Measurements from ENCODE around the gene ZSCAN30.

Gene ZSCAN30

GRCh38 chr18:35290094-35290735, at the start of gene ZSCAN30:
ZSCAN30 (minus strand) TSS chr18:35290229; CDS start chr18:35264352, 25,877 bp downstream.
- peak; percentile 92 to 93 for DNase-seq (ENCODE audit: low read depth in 2 of 2, low spot score in 1 of 2)

- DNase-seq (ENCODE audit: low read depth in 2 of 2, low spot score in 1 of 2): no peak
These were observed 47.3 kb upstream of the ZSCAN30 start for GRCh38 chr18:35337286-35337685.

- DNase-seq (ENCODE audit: low read depth in 2 of 2, low spot score in 1 of 2): no peak
These were observed 45.8 kb upstream of the ZSCAN30 start for GRCh38 chr18:35335866-35336265.

- no peak for DNase-seq (ENCODE audit: low read depth in 2 of 2, low spot score in 1 of 2)
These were observed 44.8 kb upstream of the ZSCAN30 start for GRCh38 chr18:35334821-35335220.

GRCh38 chr18:35334212-35334611, 44.2 kb upstream of the ZSCAN30 start:
- DNase-seq (ENCODE audit: low read depth in 2 of 2, low spot score in 1 of 2): no peak

GRCh38 chr18:35331367-35332087, 41.5 kb upstream of the ZSCAN30 start:
- no peak for DNase-seq (ENCODE audit: low read depth in 2 of 2, low spot score in 1 of 2)

- DNase-seq (ENCODE audit: low read depth in 2 of 2, low spot score in 1 of 2): no peak
These were observed 38.8 kb upstream of the ZSCAN30 start for GRCh38 chr18:35328868-35329267.

GRCh38 chr18:35326695-35327387, 36.8 kb upstream of the ZSCAN30 start:
- no peak for DNase-seq (ENCODE audit: low read depth in 2 of 2, low spot score in 1 of 2)

- DNase-seq (ENCODE audit: low read depth in 2 of 2, low spot score in 1 of 2): no peak
These were observed 35.1 kb upstream of the ZSCAN30 start for GRCh38 chr18:35324926-35325655.

- DNase-seq (ENCODE audit: low read depth in 2 of 2, low spot score in 1 of 2): no peak
These were observed 32.7 kb upstream of the ZSCAN30 start for GRCh38 chr18:35322486-35323458.

GRCh38 chr18:35311496-35311895, 21.5 kb upstream of the ZSCAN30 start:
- DNase-seq (ENCODE audit: low read depth in 2 of 2, low spot score in 1 of 2): no peak

GRCh38 chr18:35306588-35307250, 16.7 kb upstream of the ZSCAN30 start:
- DNase-seq (ENCODE audit: low read depth in 2 of 2, low spot score in 1 of 2): no peak

GRCh38 chr18:35303610-35304009, 13.6 kb upstream of the ZSCAN30 start:
- no peak for DNase-seq (ENCODE audit: low read depth in 2 of 2, low spot score in 1 of 2)

GRCh38 chr18:35296060-35296459, 6.0 kb upstream of the ZSCAN30 start:
- DNase-seq (ENCODE audit: low read depth in 2 of 2, low spot score in 1 of 2): no peak

- DNase-seq (ENCODE audit: low read depth in 2 of 2, low spot score in 1 of 2): no peak
These were observed 1.1 kb upstream of the ZSCAN30 start for GRCh38 chr18:35291166-35291565.

- DNase-seq (ENCODE audit: low read depth in 2 of 2, low spot score in 1 of 2): no peak
These were observed 319 bp downstream of the ZSCAN30 start for GRCh38 chr18:35289727-35290093.

GRCh38 chr18:35289293-35289692, 736 bp downstream of the ZSCAN30 start:
- no peak for DNase-seq (ENCODE audit: low read depth in 2 of 2, low spot score in 1 of 2)

- no peak for DNase-seq (ENCODE audit: low read depth in 2 of 2, low spot score in 1 of 2)
These were observed 5.2 kb downstream of the ZSCAN30 start for GRCh38 chr18:35284841-35285240.

GRCh38 chr18:35283923-35284794, 5.9 kb downstream of the ZSCAN30 start:
- DNase-seq (ENCODE audit: low read depth in 2 of 2, low spot score in 1 of 2): no peak

Measured in stimulated activated CD8-positive, alpha-beta memory T cell treated with anti-CD3 and anti-CD28 coated beads, Interleukin-4, amount 100 ng/mL, for 1 hour (primary cell).